Pericardium fibroblast (primary cell): ENCODE data around the gene SLC16A10. TPM values are rescaled to one million over a fixed set of nuclear protein-coding genes. Genes with fewer than 3 reads are reported as not detected.

Experiments
- total RNA-seq: library from RNA; depleted of rRNA; stranded (reverse); fragments of >200 nt; gene quantifications from 2 replicates; pipeline ENCODE4 v1.2.3, GENCODE V29; 2015

SLC16A10 gene
- total RNA-seq: not detected in 2 replicates

GRCh38 chr6:111087106-111087835, at the start of gene SLC16A10:
Gene SLC16A10 (plus strand): TSS chr6:111087503. CDS start chr6:111087753, 250 bp downstream.

Other genes with a start within 250 kb of the SLC16A10 start
- 32.9 and 52.0 TPM in 2 replicates for gene AMD1, start 212.7 kb upstream of the SLC16A10 start, total RNA-seq
- gene GTF3C6, start 128.8 kb upstream of the SLC16A10 start, total RNA-seq: 31.3 and 48.7 TPM in 2 replicates
- 20.7 and 26.3 TPM in 2 replicates for gene RPF2, start 105.5 kb upstream of the SLC16A10 start, total RNA-seq